Measurements from ENCODE around the gene CHST3. TPM values are rescaled to one million over a fixed set of nuclear protein-coding genes. Genes with fewer than 3 reads are reported as not detected.
A peak's percentile ranks its signal among the peaks of the same experiment; 100 is the strongest.

CHST3 gene
- total and polyA plus RNA-seq, 11 donors, result 8.1 to 51.3 (median 25.0) TPM

GRCh38 chr10:72006026-72006425 lies 41.8 kb downstream of the CHST3 start:
- H3K36me3 ChIP-seq, result peaks cover 6 to 35% (median 27%) of the 10 kb centered on the region in 9 donors
- DNase-seq (no peak), ATAC-seq (no peak)
- H3K4me3 ChIP-seq, result no peak overlapping the region
- no peaks in the 10 kb centered on the region for H3K27me3 ChIP-seq
- peaks cover 7 to 56% (median 35%) of the 10 kb centered on the region in 12 donors for H3K4me1 ChIP-seq
- intact Hi-C loops (cut with DNase I), result loop anchor here in 2 of 10 donors (5.0 kb wide), 1 partner anchor 39 kb away; no protein-coding TSS in a partner anchor
- peak overlapping the region in 1 of 12 donors; percentile 20 for H3K27ac ChIP-seq
- no peaks in the 10 kb centered on the region for H3K9me3 ChIP-seq
- WGBS, 4 donors, result 87 to 90% (median 88%) methylated on average over 3 of the region's 3 CpGs
- TF ChIP-seq CTCF (IDR thresholded peaks at IDR 0.05) (no peak), POLR2A (IDR thresholded peaks at IDR 0.05) (no peak)

- ATAC-seq, result peak in 1 of 4 donors; percentile 7
- peak; percentile 63 to 87 (median 73) for DNase-seq
Measured at GRCh38 chr10:72007246-72007892, 43.2 kb downstream of the CHST3 start.

GRCh38 chr10:72008096-72008981 lies 44.1 kb downstream of the CHST3 start:
- Histone ChIP-seq H3K9me3 (no peaks in the 10 kb centered on the region), H3K4me1 (peaks cover 7 to 62% (median 39%) of the 10 kb centered on the region in 12 donors), H3K27ac (peak overlapping the region in 11 of 12 donors; percentile 71 to 97 (median 88)), H3K4me3 (no peak overlapping the region), H3K36me3 (peaks cover 6 to 42% (median 27%) of the 10 kb centered on the region in 9 donors), H3K27me3 (no peaks in the 10 kb centered on the region)
- TF ChIP-seq POLR2A (IDR thresholded peaks at IDR 0.05) (no peak), CTCF (IDR thresholded peaks at IDR 0.05) (no peak)
- DNase-seq (no peak), ATAC-seq (no peak)
- WGBS, 4 donors, result 82 to 90% (median 88%) methylated on average over 41 to 58 of the region's 58 CpGs
- intact Hi-C loops (cut with DNase I), result loop anchor here in 2 of 10 donors (5.0 kb wide), 1 partner anchor 41 kb away; no protein-coding TSS in a partner anchor

More at GRCh38 chr10:72007246-72007892, 43.2 kb downstream of the CHST3 start:
- TF ChIP-seq POLR2A (IDR thresholded peaks at IDR 0.05), result no peak
- no peak for TF ChIP-seq CTCF (IDR thresholded peaks at IDR 0.05)
- Histone ChIP-seq H3K27me3 (no peaks in the 10 kb centered on the region), H3K4me3 (no peak overlapping the region), H3K27ac (peak overlapping the region in 8 of 12 donors; percentile 10 to 93 (median 36)), H3K9me3 (no peaks in the 10 kb centered on the region), H3K36me3 (peaks cover 6 to 42% (median 27%) of the 10 kb centered on the region in 9 donors), H3K4me1 (peaks cover 7 to 56% (median 36%) of the 10 kb centered on the region in 12 donors)
- intact Hi-C loops (cut with DNase I), result loop anchor here in 2 of 10 donors (5.0 kb wide), 1 partner anchor 40 kb away; no protein-coding TSS in a partner anchor
- 85 to 97% (median 86%) methylated on average over 33 to 59 of the region's 59 CpGs for WGBS, 4 donors

All from heart left ventricle (tissue), 16 donors.